GM06990 (cell line): Measurements from ENCODE around the gene SORBS1.

ENCODE experiments used
- DNase-seq: peaks from one replicate; pipeline ENCODE4 v3.0.0-alpha.2; 2011; ENCODE audit not compliant: insufficient read length; ENCODE audit errors: extremely low read depth
- H3K27me3 ChIP-seq: replicated peaks from 2 replicates; pipeline ENCODE4 v1.6.0; 2011; ENCODE audit warnings: low read length; ENCODE audit not compliant: control insufficient read depth, insufficient read depth
- H3K36me3 ChIP-seq: 2 replicates; pipeline ENCODE4 v1.5.1; 2011; ENCODE audit warnings: low read length; ENCODE audit not compliant: control insufficient read depth, insufficient read depth
- H3K4me3 ChIP-seq: replicated peaks from 2 replicates; pipeline ENCODE4 v1.5.1; 2011; ENCODE audit warnings: low read depth, mild to moderate bottlenecking, control low read depth, low read length
- CTCF ChIP-seq: IDR thresholded peaks from 2 replicates; pipeline ENCODE4 v1.5.1; 2011; ENCODE audit warnings: low read length, control low read depth, mild to moderate bottlenecking, inconsistent platforms; ENCODE audit not compliant: insufficient read depth, poor library complexity, severe bottlenecking

SORBS1 gene

GRCh38 chr10:95303535-95303934 is 257.6 kb downstream of the SORBS1 start:
- H3K36me3 ChIP-seq: no peaks in the 10 kb centered on the region
- no peaks in the 10 kb centered on the region for H3K27me3 ChIP-seq
- no peak for TF ChIP-seq CTCF
- no peak for DNase-seq
- H3K4me3 ChIP-seq: no peak overlapping the region

- TF ChIP-seq CTCF: no peak
- Histone ChIP-seq H3K4me3 (no peak overlapping the region), H3K36me3 (no peaks in the 10 kb centered on the region), H3K27me3 (no peaks in the 10 kb centered on the region)
- no peak for DNase-seq
These were observed 261.1 kb downstream of the SORBS1 start for GRCh38 chr10:95300022-95300539.

GRCh38 chr10:95297402-95297801 is 263.8 kb downstream of the SORBS1 start:
- no peaks in the 10 kb centered on the region for H3K27me3 ChIP-seq
- no peaks in the 10 kb centered on the region for H3K36me3 ChIP-seq
- no peak overlapping the region for H3K4me3 ChIP-seq
- no peak for TF ChIP-seq CTCF
- DNase-seq: peak; percentile 47

GRCh38 chr10:95296764-95297163 is 264.4 kb downstream of the SORBS1 start:
- Histone ChIP-seq H3K27me3 (no peaks in the 10 kb centered on the region), H3K4me3 (no peak overlapping the region), H3K36me3 (no peaks in the 10 kb centered on the region)
- no peak for DNase-seq
- TF ChIP-seq CTCF: no peak

- no peaks in the 10 kb centered on the region for H3K27me3 ChIP-seq
- no peak for TF ChIP-seq CTCF
- H3K36me3 ChIP-seq: no peaks in the 10 kb centered on the region
- peak; percentile 98 for DNase-seq
- H3K4me3 ChIP-seq: peak overlapping the region; percentile 23
These were observed 266.0 kb downstream of the SORBS1 start for GRCh38 chr10:95295031-95295755.
